GM21786 (cell line): Measurements from ENCODE around the gene POU2AF1.
"Not testable (repeated sequence)": the region's sequence is repeated elsewhere in the genome, so short reads cannot be mapped to it uniquely, and the experiment has no call there.

Experiments
- ATAC-seq: cut with Tn5 transposase; IDR thresholded peaks from one replicate; pipeline ENCODE4 v1.9.1; 2021; ENCODE audit not compliant: unreplicated experiment

The POU2AF1 gene

GRCh38 chr11:111409915-111410314 is 30.8 kb upstream of the POU2AF1 start:
- ATAC-seq: peak; percentile 57

DNA sequence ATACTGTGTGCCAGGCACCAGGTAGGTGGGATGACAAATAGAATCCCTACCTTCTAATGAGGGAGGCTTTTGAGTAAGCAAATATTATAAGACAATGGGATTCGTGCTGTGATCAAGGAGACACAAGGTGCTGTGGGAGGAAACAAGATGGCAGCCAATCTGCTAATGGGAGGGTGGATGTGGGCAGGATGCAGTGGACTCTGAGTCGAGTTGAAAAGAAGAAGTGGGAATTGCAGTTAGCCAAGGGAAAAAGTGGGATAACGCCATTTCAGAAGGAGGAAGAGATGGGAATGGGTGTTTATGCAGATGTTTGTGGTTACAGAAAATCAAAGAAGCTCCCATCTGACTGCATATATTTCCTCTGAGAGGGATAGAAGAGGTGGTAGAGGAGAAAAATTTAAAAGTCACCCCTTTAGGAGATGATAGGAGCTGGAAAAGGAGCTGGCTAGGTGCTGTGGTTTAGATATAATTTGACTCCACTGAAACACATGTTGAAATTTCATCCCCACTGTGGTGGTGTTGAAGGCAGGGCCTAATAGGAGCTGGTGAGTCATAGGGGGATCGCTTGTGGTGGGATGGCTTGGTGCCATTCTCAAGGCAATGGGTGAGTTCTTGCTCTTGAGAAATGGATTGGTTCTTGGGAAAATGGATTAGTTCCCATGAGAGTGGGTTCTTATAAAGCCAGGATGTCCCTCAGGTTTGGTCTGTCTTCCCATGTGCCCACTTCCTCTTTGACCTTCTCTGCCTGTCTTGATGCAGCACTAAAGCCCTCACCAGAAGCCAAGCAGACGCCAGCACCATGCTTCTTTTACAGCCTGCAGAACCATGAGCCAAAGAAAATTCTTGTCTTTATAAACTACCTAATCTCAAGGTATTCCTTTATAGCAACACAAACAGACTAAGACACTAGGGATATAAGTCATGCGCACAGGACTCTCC is 30.0 kb upstream of the POU2AF1 start:
- ATAC-seq: peak; percentile 34

DNA sequence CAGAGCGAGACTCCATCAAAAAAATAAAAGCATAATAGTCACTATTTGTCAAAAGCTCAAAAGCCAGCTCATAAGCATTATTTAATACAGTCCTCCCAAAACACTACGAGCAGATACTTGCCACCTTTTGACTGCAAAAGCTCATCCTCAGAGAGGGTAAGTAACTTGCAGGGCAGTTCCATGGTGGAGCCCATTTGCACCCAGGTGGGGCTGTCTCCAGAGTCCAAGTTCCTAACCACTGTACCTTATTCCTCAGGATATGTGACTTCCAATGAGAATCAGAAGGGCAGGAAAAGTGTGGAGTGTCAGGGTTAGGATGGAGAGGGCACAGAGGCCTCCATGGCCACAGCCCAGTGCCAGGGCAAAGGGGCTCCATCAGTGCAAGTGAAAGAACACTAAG is 28.6 kb upstream of the POU2AF1 start:
- ATAC-seq: no peak

- no peak for ATAC-seq
Observed at GRCh38 chr11:111406589-111406988, 27.5 kb upstream of the POU2AF1 start.

DNA sequence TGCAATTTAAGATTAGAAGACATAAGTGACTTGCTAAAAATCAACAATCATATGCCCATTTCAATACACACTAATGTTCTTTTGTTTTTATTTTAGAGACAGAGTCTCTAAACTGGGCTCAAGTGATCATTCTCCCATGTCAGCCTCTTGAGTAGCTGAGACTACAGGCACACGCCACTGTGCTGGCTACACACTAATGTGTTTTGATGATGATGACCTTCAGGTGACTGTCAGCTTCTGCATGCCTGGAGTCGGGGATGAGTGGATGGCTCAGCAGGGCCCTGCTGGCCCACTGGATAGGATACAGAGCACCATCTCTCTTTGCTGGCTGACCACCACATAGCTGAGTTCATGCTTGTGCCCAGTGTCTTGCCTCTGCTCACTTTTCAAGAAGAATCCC is 27.0 kb upstream of the POU2AF1 start:
- ATAC-seq: no peak

GRCh38 chr11:111405551-111405950 is 26.5 kb upstream of the POU2AF1 start:
- ATAC-seq: no peak

- no peak for ATAC-seq
Observed at GRCh38 chr11:111403051-111403726, 24.1 kb upstream of the POU2AF1 start.

DNA sequence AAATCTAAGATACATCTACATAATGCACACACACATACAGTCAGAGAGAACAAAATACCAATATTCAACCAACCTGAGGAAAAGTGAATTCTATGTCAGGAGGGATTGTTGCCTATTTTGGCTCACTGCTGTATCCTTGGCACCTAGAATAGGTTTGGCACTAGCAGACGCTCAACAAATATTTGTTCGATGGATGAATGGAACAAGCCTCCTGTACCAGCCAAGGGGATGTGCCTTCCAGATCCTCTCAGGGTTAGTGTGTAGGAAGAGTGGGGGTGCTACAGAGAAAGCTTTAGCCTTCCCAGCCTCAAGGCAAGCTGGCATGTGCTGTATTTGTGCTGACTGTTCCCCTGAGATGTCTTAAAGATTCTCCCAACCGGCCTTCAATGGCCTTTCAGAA is 23.3 kb upstream of the POU2AF1 start:
- no peak for ATAC-seq

DNA sequence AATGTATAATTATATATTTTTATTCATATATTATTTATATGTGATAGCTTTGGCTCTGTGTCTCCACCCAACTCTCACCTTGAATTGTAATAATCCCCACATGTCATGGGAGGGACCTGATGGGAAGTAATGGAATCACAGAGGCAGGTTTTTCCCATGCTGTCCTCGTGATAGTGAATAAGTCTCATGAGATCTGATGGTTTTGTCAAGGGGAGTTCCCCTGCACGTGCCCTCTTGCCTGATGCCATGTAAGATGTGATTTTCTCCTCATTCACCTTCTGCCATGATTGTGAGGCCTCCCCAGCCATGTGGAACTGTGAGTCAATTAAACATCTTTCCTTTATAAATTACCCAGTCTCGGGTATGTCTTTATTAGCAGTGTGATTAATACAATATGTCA is 22.9 kb upstream of the POU2AF1 start:
- ATAC-seq: not testable (repeated sequence)

- ATAC-seq: no peak
Observed at GRCh38 chr11:111400595-111400994, 21.5 kb upstream of the POU2AF1 start.

GRCh38 chr11:111399187-111400031 is 20.3 kb upstream of the POU2AF1 start:
- peak; percentile 42 for ATAC-seq

GRCh38 chr11:111397034-111397433 is 18.0 kb upstream of the POU2AF1 start:
- no peak for ATAC-seq

- ATAC-seq: no peak
Observed at GRCh38 chr11:111395749-111396148, 16.7 kb upstream of the POU2AF1 start.

GRCh38 chr11:111395081-111395480 is 16.0 kb upstream of the POU2AF1 start:
- ATAC-seq: no peak

DNA sequence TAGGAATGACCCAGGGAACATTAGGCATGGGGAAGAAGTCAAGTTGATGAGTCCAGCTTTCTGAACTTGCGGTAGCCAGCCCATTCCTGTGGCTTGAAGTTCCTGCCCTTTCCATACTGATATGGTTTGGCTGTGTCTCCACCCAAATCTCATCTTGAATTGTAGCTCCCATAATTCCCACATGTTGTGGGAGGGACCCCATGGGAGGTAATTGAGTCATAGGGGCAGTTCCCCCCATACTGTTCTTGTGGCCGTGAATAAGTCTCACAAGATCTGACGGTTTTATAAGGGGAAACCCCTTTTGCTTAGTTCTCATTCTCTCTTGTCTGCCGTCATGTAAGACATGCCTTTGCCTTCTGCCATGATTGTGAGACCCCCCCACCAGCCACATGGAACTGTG is 15.1 kb upstream of the POU2AF1 start:
- ATAC-seq: not testable (repeated sequence)

DNA sequence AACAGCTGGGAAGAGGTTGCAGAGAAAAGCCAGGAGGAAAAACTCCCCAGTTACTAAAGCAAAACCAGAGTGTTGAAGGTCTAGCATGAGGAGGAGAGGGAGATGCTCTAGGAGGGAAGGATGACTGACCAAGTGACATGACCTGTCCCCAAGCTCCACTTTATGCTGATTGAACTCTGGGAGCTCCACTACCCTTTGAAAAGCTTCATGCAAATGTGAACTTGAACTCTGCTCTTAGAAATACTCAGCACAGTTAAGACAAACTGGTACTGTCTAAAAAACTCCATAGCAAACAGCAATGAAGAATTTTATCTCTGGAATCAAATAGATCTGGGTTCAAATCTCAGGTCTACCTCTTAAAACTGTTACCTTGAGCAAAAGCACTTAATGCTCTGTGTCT is 14.5 kb upstream of the POU2AF1 start:
- ATAC-seq: no peak

- ATAC-seq: no peak
Observed at GRCh38 chr11:111393096-111393495, 14.0 kb upstream of the POU2AF1 start.

GRCh38 chr11:111392552-111392951 is 13.5 kb upstream of the POU2AF1 start:
- ATAC-seq: no peak

DNA sequence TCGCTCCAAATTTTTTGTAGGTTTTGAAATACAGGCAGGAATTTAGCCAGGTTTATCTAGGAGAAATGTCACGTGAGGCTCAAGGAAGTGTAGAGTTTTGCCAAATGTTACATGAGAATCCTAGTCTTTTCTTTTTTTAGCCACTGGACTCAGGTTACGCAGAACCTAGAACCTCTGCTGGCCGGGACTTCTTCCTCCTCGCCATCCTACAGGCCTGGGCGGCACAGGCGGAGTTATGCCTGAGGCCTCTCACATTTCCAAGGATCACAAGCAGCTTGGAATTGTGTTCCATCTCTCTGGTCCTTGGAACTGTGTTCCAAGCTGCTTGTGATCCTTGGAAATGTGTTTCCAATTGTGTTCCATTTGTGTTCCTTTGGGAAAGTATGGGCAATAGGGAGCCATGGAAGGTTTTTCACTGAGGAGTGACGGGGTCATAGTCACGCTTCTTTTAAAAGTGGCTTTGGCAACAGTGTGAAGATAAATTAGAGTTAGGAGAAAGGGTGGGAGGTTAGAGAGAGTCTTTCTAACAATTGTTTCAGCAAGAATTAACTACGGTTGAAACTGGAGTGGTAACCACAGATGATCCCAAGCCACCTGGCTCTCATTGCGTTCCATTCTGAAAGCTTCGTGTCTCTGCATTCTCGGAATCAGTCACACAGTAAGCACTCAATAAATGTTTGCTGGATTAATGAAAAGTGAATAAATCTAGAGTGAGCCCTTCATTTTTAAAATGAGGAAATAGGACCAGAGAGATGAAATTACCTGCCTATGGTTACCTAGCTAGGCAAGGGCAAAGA is 12.5 kb upstream of the POU2AF1 start:
- no peak for ATAC-seq

DNA sequence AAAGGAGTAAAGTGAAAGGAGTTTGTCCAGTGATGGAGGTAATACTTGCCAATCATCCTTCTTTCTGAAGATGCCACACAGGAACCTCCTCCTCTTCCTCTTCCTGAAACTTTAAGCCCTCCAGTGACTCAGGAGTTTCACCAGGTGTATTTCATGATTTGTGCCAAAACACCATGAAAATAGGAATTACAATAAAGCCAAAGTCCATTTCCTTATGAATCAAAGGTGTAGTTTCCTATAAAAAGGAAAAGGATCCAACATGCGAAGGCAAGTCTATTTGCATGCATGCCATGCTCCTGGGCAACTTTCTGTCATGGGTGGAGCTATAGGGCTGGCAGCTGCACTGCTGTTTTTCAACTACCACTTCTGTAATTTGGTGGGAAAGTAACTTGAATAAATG is 9.8 kb upstream of the POU2AF1 start:
- ATAC-seq: no peak

- ATAC-seq: no peak
Observed at GRCh38 chr11:111388420-111388819, 9.3 kb upstream of the POU2AF1 start.
